NCI-H1092 treated with DMSO at 0.1 percent for 48 hours (cell line): ENCODE measurements around the gene ACOX3.

ENCODE experiments used
- DNase-seq: peaks from one replicate; lab custom pipeline; 2025; lab: John Stamatoyannopoulos, UW

Gene ACOX3

DNA sequence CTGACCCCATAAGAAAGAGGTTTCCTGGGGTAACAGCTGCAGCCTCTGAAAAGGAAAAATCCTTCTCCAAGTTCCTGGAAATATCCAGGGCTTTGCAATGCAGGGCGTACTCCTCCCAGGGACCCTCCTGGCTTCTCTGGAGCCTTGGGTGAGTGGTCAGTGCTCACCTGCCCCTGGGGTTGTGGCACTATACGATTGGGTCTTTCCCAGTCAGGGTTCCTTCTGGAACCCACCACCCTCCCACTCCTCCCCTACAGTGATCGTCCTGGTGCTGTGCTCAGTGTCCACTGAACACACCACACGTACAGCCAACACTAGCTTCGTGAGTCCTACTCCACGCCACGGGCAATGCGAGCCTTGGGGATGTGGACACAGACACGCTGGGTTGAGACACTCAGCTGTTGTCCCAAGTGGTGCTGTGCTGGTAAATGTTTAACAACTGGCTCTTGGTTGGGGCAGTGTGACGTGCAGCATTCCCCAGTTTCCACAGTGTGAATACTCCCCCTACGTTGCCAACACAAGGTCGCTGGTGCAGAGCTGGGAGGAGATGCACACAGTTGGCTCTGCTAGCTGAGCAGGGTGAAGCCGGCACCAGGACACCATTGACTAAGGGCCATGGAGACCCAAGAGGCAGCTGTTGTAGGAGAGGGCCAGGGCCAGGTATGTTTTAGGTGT lies 105.6 kb downstream of the ACOX3 start:
- DNase-seq, result no peak

DNA sequence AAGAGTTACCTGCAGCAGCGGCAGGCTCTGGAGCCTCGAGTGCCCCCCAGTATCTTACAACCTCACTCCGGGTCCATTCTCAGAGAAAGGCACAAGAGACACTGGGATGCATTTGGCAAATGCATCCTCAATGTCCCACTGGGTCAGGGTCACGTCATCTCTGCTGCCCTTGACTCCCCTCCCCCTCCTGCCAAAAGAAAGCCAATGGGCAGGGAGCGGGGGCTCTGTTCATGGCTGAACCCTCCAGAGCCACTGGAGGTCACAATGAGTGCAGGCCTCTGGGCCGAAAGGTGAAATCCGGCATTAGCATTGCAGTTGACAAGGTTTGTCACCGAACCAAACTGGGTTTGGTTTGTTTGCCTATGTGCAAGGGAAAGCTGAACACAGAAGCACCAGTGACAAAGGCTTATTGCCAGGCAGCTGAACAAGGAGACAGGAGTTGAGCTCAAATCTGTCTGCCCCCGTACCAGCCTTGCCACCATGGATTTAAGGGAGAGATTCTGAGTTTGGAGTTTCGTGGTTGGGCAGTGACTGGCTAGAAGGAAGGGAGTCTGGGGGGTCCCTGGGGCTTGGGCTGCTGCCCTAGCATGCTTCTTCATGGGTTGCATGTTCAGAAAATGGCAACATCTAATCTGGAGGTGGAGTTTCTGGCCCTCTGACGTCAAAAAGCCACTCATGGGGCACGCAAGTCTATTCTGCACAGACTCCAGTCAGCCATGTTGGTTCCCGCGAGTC lies 106.6 kb downstream of the ACOX3 start:
- DNase-seq, result no peak

DNA sequence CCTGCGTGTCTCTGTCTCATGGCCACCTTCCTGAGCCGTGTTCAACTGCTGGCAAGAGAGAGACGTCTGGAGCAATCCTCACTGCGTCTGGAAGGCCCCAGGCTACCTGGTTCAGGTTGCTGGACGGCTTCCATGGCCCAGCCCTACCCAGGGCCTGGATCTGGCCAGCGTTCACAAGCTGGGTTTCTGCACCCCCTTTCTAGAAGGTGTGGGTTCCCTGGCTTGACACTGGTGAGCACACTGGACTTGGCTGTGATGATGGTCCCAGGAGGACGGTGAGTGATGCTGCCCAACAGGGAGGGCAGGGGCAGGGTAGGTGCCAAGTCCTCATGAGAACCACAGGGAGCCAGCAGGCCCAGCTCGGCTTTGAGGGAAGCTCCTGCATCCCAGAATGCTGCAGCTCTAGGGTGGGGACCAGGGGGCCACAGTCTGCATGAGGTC lies 107.6 kb downstream of the ACOX3 start:
- no peak for DNase-seq

DNA sequence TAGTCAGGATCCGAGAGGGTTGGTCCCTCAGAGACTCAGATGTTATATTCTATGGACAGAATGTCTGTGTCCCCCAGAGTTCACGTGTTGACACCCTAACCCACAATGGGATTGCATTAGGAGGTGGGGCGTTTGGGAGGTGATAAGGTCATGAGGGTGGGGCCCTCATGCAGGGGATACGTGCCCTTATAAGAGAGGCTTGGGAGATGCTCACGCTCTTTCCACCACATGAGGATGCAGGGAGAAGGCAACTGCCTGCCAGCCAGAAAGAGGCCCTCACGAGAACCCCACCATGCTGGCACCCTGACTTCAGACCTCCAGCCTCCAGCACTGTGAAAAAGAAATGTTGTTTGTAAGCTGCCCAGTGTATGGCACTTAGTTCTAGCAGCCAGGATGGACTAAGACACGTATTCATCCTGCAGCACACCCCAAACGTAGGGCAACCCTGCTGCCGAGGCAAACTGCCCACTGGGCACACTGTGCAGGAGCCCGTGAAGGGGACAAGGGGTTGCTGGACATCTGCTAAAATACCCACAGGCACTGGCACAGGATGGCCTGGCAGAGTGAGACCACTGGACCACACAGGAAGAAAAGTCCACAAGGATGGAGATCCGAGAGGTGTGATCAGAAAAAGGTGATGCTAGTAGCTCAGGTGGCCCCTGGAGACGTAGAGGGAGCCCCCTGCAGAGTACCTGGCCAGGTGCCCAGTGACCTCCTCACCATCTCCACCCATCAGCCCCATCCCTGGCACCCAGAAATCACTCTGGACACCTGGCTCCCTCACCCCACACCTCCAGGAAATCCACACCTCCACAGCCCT lies 108.3 kb downstream of the ACOX3 start:
- no peak for DNase-seq

DNA sequence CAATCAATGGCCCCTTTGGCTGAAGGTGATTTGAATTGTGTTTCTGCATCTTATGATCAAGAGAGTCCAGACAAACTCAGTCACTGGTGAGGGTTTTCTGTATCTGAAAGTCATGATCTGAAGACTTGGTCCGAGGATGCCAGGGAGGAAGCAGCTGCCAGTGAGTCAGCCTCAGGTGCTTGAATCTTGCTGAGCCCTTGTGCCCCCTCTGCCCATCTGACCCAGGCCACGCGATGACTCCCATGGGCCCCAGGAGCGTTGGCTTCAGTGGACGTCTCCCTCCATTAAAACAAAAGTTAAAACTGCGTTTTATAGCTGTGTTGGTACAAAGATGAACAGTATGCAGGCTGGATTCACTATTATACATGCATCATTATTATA lies 109.0 kb downstream of the ACOX3 start:
- DNase-seq, result no peak

DNA sequence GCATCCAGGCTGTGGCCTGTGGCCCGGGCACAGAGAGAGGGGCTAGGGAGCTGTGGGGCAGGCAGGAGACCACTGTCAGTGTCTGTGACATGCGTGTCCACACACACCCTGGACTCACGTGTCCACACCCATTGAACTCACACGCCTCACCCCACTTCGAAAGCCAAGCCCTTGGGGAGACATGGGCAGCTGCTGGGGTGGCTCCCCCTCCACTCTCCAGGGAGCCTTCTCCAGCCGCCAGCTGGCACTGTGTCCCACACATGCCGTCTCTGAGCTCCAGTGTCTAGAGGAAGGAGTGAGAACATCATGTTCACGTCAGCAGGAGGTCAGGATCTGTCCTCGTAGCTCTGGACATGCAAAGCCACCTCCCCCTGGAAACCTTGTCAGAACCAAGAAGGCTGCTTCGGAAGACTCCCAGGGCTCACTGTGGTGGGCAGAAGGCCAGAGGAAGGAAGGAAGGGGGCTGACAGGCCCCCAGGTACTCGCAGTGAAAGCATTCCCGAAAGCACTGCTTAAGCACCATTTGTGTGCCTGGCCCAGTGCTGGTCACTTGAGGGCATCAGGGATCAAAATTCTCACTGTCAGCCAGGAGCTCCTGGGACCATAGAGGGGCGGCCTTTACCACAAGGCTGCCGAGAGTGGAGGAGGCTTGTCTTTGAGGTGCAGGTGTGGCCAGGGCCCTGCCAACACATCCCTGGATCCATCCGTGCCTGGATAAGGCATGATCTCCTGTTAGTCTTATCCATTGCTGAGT lies 109.5 kb downstream of the ACOX3 start:
- no peak for DNase-seq

DNA sequence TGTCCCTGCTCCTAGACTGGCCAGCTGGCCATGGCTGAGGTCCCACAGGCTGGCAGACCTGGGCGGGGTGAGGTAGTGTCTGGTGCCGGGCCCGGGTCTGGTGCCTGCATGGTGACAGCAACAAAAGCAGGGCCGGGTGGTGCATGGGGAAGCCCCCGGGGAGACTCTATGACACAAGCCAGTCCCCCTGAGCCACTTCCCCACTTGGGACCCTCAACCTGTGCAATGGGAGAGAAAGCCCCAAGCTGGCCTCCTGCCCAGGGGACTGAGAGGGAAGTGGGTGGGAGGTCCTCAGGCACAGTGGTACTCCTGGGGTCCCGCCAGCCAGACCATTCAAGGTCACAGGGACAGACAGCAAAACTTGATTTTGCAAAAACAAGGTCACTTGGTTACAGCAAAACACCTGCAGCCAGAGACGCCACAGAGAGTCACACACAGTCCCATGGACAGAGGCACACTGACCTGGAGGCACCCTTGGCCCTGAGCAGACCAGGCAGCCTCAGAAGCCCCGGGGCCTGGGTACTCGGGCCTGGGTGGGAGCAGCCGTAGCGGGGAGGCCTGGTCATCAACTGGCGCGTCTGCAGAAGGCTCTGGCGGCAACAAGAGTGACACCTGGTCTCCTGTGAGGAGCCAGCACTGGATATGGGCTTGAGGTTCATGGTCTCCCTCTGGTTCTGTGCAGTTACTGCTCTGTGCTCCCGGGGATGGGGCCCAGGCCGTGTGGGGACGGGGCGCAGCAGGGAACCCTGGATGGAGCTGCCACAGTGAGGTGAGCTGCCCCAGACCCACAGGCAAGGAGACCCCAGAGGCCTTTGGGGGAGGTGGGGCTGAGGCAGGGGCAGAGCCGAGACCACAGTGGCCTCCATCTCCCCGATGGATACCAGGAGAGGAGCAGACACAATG lies 110.4 kb downstream of the ACOX3 start:
- no peak for DNase-seq

DNA sequence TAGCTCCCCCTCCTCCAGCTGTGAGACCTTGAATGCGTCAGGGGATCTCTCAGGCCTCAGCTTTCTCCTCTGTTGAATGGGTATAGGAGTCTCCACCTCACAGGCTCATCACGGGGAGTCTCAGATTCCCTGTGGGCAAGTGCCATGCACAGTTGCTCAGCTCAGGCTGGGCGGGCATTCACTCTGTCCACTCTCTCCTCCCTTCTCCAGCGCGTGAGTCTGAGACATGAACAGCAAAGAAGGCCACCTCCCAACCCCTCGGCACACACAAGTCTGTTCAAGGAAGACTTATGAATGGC lies 111.0 kb downstream of the ACOX3 start:
- no peak for DNase-seq

DNA sequence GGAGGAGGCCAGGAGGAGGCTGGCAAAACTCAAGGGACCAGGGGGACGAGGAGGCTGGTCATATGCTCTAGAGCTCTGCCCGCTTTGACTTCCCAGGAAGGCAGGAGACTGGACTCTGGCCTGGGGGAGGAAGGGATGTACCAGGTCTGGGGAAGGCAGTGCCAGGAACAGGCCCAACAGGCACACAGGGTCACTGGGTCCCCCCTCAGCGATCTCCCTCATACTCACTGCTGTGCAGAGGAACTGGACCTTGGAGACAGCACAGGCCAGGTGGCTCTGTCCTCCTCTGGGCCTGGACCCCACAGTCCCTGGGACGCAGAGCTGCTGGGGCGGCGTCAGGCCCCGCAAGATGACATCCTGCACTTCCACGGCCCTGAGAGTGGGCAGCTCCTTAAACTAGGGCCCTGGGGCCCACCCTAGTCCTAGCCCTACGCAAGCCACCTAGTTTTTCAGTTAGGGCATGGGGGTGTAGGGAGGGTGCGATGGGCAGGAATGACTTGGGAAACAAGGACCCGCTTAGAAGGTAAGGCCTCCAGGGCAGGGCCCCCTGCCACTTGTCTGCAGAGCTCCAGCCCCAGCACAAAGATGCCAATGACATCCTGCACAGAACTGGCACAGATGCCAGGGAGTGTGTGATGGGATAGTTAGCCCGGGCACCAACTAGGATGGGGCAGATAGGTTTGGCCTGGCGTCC lies 111.5 kb downstream of the ACOX3 start:
- no peak for DNase-seq

DNA sequence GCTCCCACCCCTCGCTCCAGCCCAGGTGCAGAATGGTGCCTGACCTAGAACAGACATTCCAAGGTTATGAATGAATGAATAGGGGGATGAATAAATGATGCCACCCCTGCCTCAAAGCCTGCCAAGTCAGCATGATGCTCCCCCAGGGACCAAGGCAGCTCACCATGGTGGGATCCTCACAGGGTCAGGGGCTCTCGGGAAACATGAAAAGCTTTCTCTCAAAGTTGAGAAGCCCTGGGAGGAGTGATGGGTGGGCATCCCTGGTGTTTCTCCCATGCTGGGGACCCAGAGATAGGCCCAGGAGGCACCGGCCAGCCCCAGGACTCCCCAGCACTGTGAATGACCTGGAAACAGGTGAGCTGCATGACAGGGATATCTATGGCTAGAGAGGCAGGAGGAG lies 112.1 kb downstream of the ACOX3 start:
- DNase-seq, result no peak

DNA sequence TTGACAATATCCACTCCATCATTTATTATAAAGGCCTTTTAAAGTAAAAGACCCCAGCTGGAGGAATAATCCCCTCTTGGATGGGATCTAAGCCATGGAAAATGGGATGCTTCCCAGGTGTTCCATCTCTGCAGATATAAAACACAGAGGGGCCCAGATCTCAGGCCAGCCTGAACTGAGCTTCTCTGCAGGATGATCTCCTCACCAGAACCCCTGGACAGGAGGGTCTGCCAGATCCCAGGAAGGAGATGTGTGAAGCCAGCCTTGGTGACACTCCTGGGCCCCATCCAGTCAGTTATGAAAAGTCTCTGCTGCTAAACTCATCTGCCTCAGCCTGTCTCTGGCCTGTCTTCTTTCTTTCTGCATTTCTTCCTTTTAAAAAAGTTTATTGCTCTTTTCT lies 114.3 kb downstream of the ACOX3 start:
- no peak for DNase-seq

DNA sequence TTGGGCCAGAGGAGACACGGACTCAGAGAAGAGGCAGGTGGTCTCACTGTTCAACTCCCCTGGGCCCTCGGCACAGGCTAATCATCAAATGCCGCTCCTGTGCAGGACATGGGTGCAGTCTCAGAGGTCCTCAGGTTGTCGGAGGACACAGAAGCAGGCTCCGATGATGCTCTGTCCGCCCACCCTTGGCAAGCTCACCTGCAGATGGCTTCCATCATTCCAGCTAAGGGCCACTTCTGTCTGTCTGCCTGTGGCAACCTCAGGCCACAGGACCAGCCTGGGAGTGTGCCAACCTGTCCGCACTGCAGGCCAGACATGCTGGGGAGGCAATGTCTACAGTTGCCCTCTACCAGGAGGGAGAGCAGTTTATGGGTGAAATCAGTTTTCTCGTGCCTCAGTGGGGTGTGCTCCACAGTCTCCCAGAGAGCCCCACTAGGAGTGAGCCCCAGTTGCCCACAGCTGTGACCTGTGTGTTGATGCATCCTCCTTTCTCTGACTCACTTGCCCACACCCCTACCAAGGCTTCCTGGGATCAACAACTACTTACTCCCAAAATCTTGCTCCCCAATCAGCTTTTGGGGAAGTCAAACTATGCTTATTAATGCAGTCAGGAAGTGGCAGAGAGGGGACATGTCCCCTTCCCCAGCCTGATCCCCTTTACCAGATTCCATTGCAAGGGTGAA lies 115.1 kb downstream of the ACOX3 start:
- DNase-seq, result no peak

DNA sequence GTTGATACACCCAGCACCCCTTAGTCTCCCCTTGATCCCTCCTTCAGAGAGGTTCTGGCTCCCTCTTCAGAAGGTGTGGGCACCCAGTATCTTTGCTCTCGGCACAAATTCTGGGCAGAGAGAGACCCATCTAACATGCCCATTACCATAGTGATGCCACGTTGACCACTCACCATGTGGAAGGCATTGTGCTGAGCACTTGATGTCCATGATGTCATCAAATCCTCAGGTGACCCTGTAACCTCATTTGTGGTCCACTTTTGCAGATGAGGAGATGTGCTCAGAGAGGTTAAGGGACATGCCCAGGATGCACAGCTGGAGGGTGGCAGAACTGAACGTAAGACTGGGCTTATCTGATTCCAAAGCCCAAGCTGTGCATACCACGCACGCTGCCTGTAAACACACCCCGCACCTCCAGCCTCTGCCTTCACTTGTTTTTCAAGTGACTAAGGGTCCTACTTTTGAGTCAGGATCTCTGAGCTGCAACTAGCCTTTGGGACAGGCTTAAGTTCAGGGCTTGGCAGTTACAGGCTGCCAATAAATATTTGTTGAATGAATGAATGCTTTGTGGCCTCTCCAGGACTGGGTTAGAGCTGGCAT lies 115.8 kb downstream of the ACOX3 start:
- DNase-seq, result no peak

DNA sequence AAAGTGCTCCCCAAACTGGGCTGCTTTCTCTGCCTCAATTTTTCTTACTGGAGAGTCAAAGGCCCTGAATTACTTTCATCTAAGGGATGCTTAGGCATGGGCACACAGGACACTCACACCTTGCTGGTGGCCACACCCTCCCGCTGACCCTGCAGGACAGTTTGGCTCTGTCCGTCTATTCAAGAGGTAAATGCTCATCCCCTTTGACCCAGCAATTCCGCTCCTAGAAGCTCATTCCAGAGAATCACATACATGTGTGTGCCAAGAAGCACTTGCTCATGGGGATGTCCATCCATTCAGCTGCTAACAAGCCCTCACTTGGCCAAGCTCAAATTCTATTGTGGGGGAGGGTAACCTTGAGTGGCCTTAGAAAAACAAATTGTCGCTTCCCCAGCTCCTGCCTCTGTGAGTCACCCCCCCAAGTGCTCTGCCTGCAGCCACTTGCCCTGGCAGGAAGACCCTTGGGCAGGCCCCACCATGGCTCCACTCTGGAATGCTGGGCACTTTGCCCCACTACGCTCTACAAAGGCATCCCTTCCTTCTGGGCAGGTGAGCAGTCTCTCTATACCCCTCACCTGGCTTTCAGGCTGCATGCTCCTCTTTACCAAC lies 116.5 kb downstream of the ACOX3 start:
- no peak for DNase-seq

DNA sequence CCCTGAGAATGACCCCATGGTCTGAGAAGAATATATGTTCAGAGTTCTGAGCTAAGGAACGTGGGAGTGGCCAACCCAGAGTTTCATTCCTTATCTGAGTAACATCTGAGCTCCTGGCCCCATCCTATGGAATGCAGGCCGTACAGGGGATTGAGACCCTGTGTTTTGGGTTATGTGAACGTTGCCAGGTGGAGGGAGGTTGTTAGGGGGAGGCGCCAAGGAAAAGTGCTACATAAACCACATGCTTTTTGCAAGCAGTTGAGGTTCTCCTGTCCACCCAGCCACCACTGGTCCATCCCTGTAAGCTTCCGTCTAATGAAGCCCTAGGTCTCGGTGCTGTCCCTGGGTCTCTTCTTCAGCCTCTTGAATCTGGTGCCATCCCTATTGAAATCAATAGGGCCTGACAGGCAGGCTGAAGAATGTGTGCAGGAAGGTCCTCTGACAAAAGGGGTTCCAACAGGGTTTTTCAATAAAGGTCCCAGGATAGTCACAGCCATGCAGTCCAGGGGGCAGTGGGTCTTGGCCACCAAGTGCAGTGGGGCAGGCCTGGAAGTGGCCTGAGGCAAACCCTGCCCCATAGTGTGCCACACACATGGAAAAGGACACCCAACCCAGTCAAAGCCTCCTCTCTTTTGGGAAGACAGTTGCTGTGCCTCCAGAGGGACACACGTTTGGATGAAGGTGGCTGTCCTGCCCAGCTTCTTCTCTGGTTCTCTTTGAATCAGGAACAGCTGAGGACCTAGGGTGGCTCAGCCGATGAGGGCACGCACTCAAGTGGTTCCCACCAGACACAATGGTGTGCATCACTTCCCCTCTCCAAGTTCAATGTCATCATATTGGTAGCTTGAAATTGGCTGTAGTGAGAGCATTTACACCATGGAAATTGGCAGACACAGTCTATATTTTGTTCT lies 117.5 kb downstream of the ACOX3 start:
- no peak for DNase-seq

DNA sequence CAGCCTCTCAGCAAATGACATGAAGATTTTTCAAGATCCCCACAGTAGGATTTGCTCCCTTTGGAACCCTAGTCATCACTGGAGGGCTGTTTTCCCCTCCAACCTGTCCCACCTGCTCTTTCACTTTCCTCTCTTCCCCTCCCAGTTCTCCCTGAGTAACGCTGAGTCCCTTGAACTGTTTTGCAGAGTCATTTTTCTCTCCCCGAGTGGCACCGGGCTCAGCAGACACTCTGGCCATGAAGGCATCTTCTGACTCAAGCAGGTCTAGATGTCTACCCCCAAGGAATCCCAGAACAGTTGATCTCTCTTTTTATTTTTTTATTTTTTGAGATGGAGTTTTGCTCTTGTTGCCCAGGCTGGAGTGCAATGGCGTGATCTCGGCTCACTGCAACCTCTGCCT lies 118.8 kb downstream of the ACOX3 start:
- DNase-seq, result no peak

DNA sequence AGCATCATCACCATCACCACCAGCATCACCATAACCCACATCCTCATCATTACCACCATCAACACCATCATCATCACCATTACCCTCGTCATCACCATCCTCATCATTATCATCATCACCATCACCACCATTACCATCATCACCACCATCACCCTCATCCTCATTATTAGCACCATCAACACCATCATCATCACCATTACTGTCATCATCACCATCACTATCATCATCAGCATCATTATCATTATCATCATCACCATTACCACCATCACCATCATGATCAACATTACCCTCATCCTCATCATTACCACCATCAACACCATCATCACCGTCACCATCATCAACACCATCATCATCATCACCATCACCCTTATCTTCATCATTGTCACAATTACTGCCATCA lies 119.3 kb downstream of the ACOX3 start:
- DNase-seq, result no peak

DNA sequence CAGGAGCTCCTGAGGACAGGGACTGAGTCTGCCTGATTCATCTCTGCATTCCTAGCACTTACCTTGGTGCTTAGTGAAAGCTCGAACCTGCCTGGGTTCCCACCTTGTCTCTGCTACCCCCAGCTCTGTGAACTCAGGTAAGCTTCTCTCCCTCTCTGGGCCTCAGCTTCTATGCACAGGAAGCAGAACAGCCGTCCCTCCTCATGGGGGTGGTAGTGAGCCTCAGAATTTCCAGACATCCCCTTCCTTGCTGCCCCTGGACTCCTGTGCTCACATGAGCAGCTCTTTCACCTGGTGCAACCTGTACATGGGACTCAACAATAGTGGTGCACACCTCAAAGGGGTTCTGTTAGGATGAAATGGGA lies 120.2 kb downstream of the ACOX3 start:
- DNase-seq, result no peak
